ENCODE results near the gene DHRS7. TPM values are rescaled to one million over a fixed set of nuclear protein-coding genes. Genes with fewer than 3 reads are reported as not detected.

The DHRS7 gene
- total and polyA plus RNA-seq, 9 donors, result 57.5 to 96.7 (median 61.3) TPM

DNA sequence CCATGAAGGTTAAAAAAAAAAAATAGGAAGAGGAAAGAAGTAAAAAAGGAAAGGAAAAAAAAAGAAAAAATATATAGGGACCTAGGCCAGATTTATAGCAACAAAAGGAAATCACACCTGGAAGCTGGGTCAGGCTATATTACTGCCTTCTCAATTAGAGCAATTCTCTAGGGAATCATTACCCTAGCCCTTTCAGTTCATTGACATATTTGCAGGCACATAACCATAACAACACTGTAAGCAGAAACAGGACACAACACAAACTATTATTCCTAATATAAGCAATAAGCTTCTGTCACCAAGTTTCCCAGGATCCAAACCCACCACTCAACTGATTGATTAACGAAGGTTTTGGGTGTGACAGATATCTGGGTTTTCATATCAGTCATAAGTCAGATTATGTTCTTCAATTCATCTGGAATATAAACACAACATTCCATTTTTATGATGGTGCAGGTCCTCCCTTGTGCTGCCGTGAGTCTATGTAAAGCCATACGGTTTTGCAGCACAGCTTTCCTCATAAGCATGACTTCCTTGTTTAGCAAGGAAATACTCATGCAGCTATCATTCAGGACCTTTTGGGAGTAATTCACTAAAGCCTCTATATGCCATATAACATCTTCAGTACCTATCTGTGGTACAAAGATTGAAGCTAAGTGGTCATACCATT, 69.3 kb downstream of the DHRS7 start:
- no peaks in the 10 kb centered on the region for H3K9me3 ChIP-seq
- no peaks in the 10 kb centered on the region for H3K27me3 ChIP-seq
- H3K27ac ChIP-seq, result no peak overlapping the region
- H3K36me3 ChIP-seq, result no peaks in the 10 kb centered on the region
- H3K4me1 ChIP-seq (ENCODE audit: insufficient read depth), result peaks cover 11% of the 10 kb centered on the region
- intact Hi-C loops (cut with DNase I), result no loop called here
- TF ChIP-seq, protein P1, sequence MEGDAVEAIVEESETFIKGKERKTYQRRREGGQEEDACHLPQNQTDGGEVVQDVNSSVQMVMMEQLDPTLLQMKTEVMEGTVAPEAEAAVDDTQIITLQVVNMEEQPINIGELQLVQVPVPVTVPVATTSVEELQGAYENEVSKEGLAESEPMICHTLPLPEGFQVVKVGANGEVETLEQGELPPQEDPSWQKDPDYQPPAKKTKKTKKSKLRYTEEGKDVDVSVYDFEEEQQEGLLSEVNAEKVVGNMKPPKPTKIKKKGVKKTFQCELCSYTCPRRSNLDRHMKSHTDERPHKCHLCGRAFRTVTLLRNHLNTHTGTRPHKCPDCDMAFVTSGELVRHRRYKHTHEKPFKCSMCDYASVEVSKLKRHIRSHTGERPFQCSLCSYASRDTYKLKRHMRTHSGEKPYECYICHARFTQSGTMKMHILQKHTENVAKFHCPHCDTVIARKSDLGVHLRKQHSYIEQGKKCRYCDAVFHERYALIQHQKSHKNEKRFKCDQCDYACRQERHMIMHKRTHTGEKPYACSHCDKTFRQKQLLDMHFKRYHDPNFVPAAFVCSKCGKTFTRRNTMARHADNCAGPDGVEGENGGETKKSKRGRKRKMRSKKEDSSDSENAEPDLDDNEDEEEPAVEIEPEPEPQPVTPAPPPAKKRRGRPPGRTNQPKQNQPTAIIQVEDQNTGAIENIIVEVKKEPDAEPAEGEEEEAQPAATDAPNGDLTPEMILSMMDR (IDR thresholded peaks at IDR 0.05), result no peak
- no peak for TF ChIP-seq EP300 (IDR thresholded peaks at IDR 0.05)
- TF ChIP-seq POLR2A (IDR thresholded peaks at IDR 0.05), result no peak
- no peak overlapping the region for H3K4me3 ChIP-seq
- WGBS, 3 donors, result 47 to 69% (median 54%) methylated on average over 3 of the region's 3 CpGs
- no peak for DNase-seq

DNA sequence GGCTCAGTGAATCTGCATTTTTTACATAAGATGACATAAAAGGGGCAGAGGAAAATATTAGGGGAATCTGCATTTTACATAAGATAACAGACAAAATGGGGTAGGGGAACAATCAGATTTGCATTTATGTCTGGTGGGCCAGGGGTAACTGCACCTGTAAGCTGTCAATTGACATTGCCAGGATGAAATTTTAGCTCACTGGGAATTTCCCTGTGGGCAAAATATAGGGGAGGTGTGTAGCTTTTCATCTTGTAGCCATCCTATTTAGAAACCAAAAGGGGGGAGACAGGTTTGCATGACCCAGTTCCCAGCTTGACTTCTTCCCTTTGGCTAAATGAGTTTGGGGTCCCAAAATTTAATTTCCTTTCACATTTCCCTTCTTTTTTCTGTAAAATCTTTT, 70.0 kb downstream of the DHRS7 start:
- no peaks in the 10 kb centered on the region for H3K36me3 ChIP-seq
- no peaks in the 10 kb centered on the region for H3K9me3 ChIP-seq
- H3K4me3 ChIP-seq, result no peak overlapping the region
- intact Hi-C loops (cut with DNase I), result no loop called here
- TF ChIP-seq POLR2A (IDR thresholded peaks at IDR 0.05), result no peak
- no peak for TF ChIP-seq EP300 (IDR thresholded peaks at IDR 0.05)
- TF ChIP-seq, protein P1 (IDR thresholded peaks at IDR 0.05), result no peak
- DNase-seq, result no peak
- peaks cover 11% of the 10 kb centered on the region for H3K4me1 ChIP-seq (ENCODE audit: insufficient read depth)
- no peak overlapping the region for H3K27ac ChIP-seq
- H3K27me3 ChIP-seq, result no peaks in the 10 kb centered on the region

DNA sequence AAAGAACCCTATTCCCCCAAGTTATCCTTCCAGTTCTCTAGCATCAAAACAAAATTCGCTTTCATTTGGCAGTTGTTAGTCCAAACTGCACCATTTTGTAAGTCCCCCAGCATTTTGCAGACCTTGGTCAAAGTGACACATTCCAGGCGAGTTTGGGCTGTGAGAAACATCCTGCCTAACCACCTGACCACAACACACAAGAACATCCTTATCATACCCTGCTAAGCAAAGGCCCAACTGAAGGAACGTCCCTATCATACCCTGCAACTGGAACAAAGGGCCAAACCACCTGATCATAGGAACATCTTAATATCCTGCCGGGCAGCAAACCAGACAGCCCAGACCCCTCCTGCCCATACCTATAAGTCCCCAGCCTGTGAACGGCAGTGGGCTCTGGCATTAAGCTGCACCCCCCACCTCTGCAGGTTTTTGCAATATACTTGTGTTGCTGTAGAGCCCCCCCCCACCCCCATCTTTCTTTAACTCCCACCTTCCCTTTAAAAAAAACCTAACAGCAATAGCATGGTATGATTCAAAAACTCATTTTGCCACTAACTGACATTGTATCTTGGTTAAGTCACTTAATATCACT, 70.8 kb downstream of the DHRS7 start:
- Histone ChIP-seq H3K27ac (no peak overlapping the region), H3K4me1 (ENCODE audit: insufficient read depth) (peaks cover 8% of the 10 kb centered on the region), H3K9me3 (no peaks in the 10 kb centered on the region), H3K4me3 (no peak overlapping the region), H3K36me3 (no peaks in the 10 kb centered on the region), H3K27me3 (no peaks in the 10 kb centered on the region)
- 55 to 56% (median 55%) methylated on average over 5 of the region's 5 CpGs for WGBS, 3 donors
- DNase-seq, result no peak
- TF ChIP-seq POLR2A (IDR thresholded peaks at IDR 0.05) (no peak), EP300 (IDR thresholded peaks at IDR 0.05) (no peak)
- TF ChIP-seq, protein P1 (IDR thresholded peaks at IDR 0.05), result no peak
- intact Hi-C loops (cut with DNase I), result loop anchor here in 3 of 4 donors (5.0 kb wide), 3 partner anchors 58 to 153 kb away; partner anchors contain the start of genes DHRS7 (in 2 of the 3) and PPM1A (in 1 of the 3)

Other genes with a start within 250 kb of the DHRS7 start
- under 1 TPM in 3 of 7 donors, not detected in 4; 0.15 to 0.62 (median 0.57) TPM for gene LRRC9, start 245.3 kb downstream of the DHRS7 start, total RNA-seq
- gene LRRC9, start 245.3 kb downstream of the DHRS7 start, polyA plus RNA-seq, result not detected
- 10 to 100 TPM; 43.6 to 83.4 (median 60.8) TPM for gene PCNX4, start 73.5 kb downstream of the DHRS7 start, total RNA-seq
- 10 to 100 TPM; 19.2 to 39.9 TPM for gene PCNX4, start 73.5 kb downstream of the DHRS7 start, polyA plus RNA-seq
- 10 to 100 TPM; 24.4 to 44.7 (median 43.2) TPM for gene PPM1A, start 83.8 kb upstream of the DHRS7 start, total RNA-seq
- gene PPM1A, start 83.8 kb upstream of the DHRS7 start, polyA plus RNA-seq, result 10 to 100 TPM; 15.0 to 34.2 TPM